ENCODE measurements around the gene FNIP2.

FNIP2 gene

GRCh38 chr4:158936238-158936637 lies 167.4 kb downstream of the FNIP2 start:
- POLR2A ChIA-PET = no interaction called here
- CTCF ChIA-PET = no interaction called here
- no peak for DNase-seq (ENCODE audit: extremely low spot score)
- TF ChIP-seq, protein P1, sequence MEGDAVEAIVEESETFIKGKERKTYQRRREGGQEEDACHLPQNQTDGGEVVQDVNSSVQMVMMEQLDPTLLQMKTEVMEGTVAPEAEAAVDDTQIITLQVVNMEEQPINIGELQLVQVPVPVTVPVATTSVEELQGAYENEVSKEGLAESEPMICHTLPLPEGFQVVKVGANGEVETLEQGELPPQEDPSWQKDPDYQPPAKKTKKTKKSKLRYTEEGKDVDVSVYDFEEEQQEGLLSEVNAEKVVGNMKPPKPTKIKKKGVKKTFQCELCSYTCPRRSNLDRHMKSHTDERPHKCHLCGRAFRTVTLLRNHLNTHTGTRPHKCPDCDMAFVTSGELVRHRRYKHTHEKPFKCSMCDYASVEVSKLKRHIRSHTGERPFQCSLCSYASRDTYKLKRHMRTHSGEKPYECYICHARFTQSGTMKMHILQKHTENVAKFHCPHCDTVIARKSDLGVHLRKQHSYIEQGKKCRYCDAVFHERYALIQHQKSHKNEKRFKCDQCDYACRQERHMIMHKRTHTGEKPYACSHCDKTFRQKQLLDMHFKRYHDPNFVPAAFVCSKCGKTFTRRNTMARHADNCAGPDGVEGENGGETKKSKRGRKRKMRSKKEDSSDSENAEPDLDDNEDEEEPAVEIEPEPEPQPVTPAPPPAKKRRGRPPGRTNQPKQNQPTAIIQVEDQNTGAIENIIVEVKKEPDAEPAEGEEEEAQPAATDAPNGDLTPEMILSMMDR (IDR thresholded peaks at IDR 0.05; ENCODE audit: control extremely low read depth, extremely low read depth, low read depth, missing control alignments) = no peak

- TF ChIP-seq, protein P1 (IDR thresholded peaks at IDR 0.05; ENCODE audit: control extremely low read depth, extremely low read depth, low read depth, missing control alignments) = no peak
- POLR2A ChIA-PET = no interaction called here
- CTCF ChIA-PET = no interaction called here
- DNase-seq (ENCODE audit: extremely low spot score) = no peak
Observed at GRCh38 chr4:158938220-158939044, 169.6 kb downstream of the FNIP2 start.

DNA sequence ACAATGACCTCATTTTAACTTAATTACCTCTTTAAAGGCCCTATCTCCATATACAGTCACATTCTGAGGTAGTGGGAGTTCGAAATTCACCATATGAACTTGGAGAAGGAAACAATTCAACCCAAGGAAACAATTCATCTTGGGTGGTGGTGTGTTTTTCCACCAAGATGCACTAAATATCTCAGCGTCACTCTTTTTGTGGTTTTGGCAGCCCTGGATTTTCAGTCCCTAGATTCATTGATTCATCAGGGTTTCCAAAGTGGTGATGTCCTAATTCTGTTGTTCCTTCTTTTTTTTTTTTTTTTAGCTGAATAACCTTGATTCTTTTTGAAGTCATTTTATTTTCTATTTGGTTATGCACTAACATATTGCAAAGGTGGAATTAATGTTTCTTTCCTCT lies 171.4 kb downstream of the FNIP2 start:
- TF ChIP-seq, protein P1 (IDR thresholded peaks at IDR 0.05; ENCODE audit: control extremely low read depth, extremely low read depth, low read depth, missing control alignments) = no peak
- no peak for DNase-seq (ENCODE audit: extremely low spot score)
- CTCF ChIA-PET = no interaction called here
- POLR2A ChIA-PET = no interaction called here

DNA sequence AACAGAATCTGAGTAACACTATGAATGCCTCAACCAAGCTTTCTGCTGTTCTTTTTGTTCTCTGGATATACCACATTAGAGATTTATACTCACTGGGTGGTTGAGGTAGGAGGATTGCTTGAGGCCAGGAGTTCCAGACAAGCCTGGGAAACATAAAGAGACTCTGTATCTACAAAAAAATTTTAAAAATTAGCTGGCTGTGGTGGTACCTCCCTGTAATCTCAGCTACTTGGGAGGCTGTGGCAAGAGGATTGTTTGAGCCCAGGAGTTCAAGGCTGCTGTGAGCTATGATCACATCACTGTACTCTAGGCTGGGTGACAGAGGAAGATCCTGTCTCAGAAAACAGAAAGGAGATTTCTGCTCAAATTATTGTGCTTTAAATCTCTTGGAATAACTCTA lies 172.5 kb downstream of the FNIP2 start:
- CTCF ChIA-PET = interaction anchor here (1.9 to 2.3 kb wide), 2 partner anchors 8 to 10 kb away, joined by 5 to 8 read pairs; no protein-coding TSS in a partner anchor
- no peak for DNase-seq (ENCODE audit: extremely low spot score)
- POLR2A ChIA-PET = no interaction called here
- TF ChIP-seq, protein P1 (IDR thresholded peaks at IDR 0.05; ENCODE audit: control extremely low read depth, extremely low read depth, low read depth, missing control alignments) = no peak

- ChIA-PET POLR2A (no interaction called here), CTCF (interaction anchor here (1.2 to 2.3 kb wide), 3 partner anchors 9 to 24 kb away, joined by 3 to 8 read pairs (median 5); no protein-coding TSS in a partner anchor)
- DNase-seq (ENCODE audit: extremely low spot score) = no peak
- TF ChIP-seq, protein P1 (IDR thresholded peaks at IDR 0.05; ENCODE audit: control extremely low read depth, extremely low read depth, low read depth, missing control alignments) = no peak
Observed at GRCh38 chr4:158941895-158942294, 173.1 kb downstream of the FNIP2 start.

GRCh38 chr4:158945529-158946108 lies 176.8 kb downstream of the FNIP2 start:
- POLR2A ChIA-PET = no interaction called here
- no peak for DNase-seq (ENCODE audit: extremely low spot score)
- TF ChIP-seq, protein P1 (IDR thresholded peaks at IDR 0.05; ENCODE audit: control extremely low read depth, extremely low read depth, low read depth, missing control alignments) = no peak
- CTCF ChIA-PET = interaction anchor here (1.2 kb wide), 1 partner anchor 31 kb away, joined by 4 read pairs; no protein-coding TSS in a partner anchor
